GM12875 (cell line): ENCODE measurements around the gene PTPRR.

Experiments used
- H3K4me3 ChIP-seq: one replicate; pipeline ENCODE4 v1.5.1; 2011; ENCODE audit warnings: low read depth, low read length, control low read depth
- TF ChIP-seq, protein P1 (sequence below): IDR thresholded peaks from 2 replicates; pipeline ENCODE4 v1.5.1; 2011; ENCODE audit warnings: low read depth, mild to moderate bottlenecking, control low read depth, inconsistent platforms, low read length, moderate library complexity, borderline replicate concordance; ENCODE audit not compliant: insufficient read depth

Gene PTPRR

DNA sequence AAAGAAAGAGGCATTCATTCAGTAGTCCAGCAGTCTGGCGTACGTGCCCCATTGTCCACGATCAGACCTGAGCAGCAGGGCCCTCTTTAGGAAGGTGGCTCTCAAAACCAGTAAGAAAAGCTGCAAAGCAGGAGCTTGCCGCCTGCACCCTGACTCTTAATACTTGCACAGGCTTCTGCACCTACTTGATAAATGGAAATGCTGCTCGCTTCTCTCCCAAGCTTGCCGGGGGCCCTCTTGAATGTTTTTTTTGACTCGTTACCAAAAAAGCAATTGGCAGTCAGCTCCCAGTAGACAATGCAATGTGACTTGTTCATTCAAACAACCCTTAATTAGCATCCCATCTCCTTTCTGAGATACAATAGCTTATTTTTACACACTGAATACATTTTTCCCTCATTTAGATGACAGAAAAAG, 256.1 kb downstream of the PTPRR start:
- TF ChIP-seq, protein P1, sequence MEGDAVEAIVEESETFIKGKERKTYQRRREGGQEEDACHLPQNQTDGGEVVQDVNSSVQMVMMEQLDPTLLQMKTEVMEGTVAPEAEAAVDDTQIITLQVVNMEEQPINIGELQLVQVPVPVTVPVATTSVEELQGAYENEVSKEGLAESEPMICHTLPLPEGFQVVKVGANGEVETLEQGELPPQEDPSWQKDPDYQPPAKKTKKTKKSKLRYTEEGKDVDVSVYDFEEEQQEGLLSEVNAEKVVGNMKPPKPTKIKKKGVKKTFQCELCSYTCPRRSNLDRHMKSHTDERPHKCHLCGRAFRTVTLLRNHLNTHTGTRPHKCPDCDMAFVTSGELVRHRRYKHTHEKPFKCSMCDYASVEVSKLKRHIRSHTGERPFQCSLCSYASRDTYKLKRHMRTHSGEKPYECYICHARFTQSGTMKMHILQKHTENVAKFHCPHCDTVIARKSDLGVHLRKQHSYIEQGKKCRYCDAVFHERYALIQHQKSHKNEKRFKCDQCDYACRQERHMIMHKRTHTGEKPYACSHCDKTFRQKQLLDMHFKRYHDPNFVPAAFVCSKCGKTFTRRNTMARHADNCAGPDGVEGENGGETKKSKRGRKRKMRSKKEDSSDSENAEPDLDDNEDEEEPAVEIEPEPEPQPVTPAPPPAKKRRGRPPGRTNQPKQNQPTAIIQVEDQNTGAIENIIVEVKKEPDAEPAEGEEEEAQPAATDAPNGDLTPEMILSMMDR = no peak
- H3K4me3 ChIP-seq = no peak overlapping the region

DNA sequence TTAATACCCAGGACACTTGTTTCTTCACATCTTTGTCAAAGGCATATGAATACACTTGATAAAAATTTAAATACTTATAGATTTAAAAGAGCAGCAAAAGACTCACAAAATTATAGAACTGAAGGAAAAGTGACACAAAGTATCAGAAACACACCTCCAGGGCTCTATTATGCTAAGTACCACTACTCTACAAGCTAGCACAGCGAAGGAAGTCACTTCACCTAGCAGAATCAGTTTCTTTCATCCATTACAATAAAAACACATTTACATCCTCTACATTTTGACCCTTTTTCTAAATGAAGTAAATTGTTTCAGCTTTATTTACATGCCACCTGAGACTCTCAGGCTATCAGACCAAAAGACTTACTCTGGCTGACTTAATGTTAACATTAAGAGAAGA, 256.7 kb downstream of the PTPRR start:
- H3K4me3 ChIP-seq = no peak overlapping the region
- TF ChIP-seq, protein P1 = no peak

DNA sequence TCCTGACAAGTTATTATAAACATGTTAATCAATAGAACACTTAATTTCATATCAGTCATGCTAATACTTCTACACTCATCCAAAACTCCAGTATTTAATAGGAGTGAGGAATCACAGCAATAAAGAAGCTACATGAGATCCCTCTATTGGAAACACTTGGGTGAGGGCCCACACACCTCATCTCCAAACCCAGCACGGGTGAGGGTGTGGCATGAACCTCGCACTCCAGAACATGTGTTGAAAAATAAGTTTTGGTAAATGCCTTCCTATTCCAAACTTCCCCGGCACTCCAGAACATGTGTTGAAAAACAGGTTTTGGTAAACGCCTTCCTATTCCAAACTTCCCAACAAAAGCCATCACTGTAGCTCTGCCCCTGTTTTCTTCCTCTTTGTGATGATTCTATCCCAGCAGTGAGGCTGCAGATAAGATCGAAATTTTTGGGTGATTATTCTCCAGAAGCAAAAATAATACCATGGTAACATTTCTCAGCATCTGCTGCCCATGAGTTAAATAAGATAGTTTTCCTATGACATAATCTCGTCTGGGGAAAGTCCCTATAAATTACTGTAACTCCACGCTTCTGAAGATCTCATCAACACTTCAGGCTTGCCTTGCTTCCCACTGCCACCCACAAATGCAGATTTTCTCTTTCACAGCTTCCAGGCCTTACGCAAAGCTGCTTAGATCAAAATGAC, 258.9 kb downstream of the PTPRR start:
- TF ChIP-seq, protein P1 = no peak
- no peak overlapping the region for H3K4me3 ChIP-seq

DNA sequence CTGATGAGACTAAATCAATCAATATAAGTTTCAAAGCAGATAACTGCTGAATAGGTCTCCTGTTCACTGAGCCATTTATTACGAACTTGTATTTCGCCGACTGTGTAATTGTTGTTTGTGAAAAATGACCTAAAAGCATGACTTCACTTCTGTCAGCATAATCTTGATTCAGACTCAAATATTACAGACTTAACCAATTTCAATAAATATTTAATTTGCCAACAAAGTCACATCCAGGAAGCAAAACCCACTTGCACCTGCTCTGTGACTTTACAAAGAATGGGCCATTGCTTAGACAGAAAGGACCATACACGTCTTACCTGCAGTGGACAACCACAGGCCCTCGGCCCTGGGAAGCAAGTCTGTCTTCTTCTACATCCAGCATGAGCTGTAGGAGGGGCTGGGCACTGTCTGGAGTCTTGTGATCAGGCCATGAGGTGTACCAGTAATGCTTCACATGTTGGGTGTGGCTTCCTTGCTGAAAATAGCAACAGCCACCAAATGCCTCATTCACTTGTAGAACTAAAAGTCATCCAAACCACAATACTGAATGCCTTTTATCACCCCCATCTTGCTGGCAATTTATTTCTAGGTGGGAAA, 259.8 kb downstream of the PTPRR start:
- no peak overlapping the region for H3K4me3 ChIP-seq
- TF ChIP-seq, protein P1 = no peak

DNA sequence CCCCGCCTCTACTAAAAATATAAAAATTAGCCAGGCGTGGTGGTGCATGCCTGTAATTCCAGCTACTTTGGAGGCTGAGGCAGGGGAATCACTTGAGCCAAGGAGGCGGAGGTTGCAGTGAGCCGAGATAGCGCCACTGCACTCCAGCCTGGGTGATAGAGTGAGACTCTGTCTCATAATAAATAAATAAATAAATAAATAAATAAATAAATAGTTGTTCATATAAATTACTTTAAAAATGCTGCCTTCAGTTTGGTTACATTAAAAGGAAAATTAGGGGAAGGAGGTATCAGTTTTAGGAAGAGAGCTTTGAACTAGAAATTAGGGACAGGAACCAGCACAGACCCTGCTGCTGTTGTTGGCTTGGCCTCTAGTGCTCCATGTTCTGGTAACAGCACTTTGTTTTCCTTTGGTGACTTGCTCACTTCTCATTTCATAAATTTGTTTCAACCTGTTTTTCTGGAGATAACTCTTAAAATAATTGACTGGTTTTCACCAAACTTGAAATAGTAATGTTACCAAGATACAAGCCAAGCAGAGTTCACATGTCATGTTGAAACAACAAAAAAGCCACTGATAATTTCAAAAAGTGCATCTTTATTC, 260.4 kb downstream of the PTPRR start:
- TF ChIP-seq, protein P1 = no peak
- no peak overlapping the region for H3K4me3 ChIP-seq

DNA sequence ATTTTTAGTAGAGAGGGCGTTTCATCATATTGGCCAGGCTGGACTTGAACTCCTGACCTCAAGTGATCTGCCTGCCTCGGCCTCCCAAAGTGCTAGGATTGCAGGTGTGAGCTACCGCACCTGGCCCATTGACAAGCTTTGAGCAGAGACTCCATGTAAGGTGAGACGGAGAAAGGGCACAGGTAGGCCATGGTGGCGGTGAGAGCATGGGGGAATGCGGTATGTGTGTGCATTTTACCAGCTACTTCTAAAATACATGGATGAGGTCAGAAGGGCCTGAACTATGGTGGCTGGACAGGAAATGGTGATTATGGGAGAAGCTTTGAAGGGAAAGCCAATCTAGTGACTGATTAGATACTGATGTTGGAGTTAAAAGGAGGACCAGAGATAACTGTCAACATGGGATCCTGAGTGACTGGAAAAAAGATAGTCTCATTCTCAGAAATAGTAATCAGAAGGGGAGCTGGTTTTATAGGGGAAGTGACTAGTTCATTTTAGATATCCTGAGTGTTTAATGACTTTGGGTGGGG, 261.4 kb downstream of the PTPRR start:
- H3K4me3 ChIP-seq = no peak overlapping the region
- TF ChIP-seq, protein P1 = no peak
